A673 (cell line): ENCODE measurements around the gene TK2.

Experiments
- EZH2 ChIP-seq: fragments of 200-600 bp; sonication (generic); IDR thresholded peaks from 2 replicates; pipeline ENCODE4 v1.6.1; 2017; ENCODE audit warnings: borderline replicate concordance, low read depth, mild to moderate bottlenecking, mixed read lengths, antibody characterized with exemption, low read length; ENCODE audit not compliant: poor library complexity, severe bottlenecking
- TF ChIP-seq, protein P1 (sequence below): fragments of 300-800, 200-600 bp; sonication (generic); conservative IDR thresholded peaks from 2 replicates; pipeline ENCODE4 v1.5.1; 2017; ENCODE audit warnings: low read depth, mild to moderate bottlenecking, antibody characterized with exemption, low read length, moderate library complexity, mixed read lengths

DNA sequence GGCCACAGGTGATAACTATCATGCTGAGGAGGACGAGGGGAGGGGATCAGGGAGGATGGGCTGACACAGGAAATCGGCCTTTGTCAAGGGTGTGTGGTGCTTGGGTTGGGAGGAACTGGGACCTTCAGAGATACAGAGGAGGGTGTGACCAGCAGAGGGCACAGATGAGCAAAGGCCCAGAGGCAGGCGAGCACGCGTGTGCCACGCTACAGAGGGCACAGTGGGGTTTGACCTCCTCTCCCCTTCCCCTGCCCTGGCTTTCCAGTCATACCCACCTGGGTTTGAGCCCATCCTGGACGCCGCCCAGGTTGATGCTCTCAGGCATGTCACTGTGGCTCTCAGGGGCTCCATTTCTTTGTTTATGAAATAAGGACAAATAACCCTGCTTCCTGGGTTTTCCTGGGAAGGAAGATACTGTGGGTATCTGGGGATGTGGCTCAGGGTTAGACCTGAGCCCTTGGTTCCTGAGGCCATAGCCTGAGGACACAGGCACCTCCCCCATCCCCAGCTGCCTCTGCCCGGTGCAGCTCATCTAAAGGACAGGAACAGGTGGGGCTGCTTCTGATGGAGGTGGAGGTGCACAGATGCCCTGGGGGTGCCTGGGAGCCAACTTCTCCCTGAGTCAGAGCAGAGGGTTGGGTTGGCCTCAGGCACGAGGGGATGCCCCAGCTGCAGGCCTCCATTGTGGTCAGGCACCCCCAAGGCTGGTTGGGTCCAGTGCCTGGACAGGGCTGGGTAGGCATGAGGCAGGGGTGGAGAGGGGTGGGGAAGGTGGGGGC is 71.0 kb downstream of the TK2 start:
- TF ChIP-seq, protein P1, sequence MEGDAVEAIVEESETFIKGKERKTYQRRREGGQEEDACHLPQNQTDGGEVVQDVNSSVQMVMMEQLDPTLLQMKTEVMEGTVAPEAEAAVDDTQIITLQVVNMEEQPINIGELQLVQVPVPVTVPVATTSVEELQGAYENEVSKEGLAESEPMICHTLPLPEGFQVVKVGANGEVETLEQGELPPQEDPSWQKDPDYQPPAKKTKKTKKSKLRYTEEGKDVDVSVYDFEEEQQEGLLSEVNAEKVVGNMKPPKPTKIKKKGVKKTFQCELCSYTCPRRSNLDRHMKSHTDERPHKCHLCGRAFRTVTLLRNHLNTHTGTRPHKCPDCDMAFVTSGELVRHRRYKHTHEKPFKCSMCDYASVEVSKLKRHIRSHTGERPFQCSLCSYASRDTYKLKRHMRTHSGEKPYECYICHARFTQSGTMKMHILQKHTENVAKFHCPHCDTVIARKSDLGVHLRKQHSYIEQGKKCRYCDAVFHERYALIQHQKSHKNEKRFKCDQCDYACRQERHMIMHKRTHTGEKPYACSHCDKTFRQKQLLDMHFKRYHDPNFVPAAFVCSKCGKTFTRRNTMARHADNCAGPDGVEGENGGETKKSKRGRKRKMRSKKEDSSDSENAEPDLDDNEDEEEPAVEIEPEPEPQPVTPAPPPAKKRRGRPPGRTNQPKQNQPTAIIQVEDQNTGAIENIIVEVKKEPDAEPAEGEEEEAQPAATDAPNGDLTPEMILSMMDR = peak; percentile 69
- TF ChIP-seq EZH2 = no peak
